ENCODE data around the gene PDLIM5.

Gene PDLIM5

DNA sequence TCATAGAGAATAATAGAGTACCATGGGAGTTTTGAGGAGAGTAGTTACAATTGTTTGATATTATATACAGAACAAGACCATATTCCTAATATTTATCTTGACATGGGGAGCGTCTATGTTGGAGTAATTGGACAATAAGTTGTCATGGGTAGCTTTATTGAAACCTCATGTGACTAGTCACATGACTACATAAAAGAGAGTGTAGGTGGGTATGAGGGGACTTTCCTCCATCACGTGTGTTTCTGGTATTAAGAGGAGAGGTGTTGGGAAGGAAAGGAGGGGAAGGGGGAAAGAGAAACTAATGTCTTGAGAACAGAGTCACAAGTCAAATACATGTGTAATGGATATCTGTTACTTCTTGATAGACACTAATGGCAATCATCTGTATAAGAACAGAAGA lies 33.1 kb downstream of the PDLIM5 start:
- TF ChIP-seq, protein P1, sequence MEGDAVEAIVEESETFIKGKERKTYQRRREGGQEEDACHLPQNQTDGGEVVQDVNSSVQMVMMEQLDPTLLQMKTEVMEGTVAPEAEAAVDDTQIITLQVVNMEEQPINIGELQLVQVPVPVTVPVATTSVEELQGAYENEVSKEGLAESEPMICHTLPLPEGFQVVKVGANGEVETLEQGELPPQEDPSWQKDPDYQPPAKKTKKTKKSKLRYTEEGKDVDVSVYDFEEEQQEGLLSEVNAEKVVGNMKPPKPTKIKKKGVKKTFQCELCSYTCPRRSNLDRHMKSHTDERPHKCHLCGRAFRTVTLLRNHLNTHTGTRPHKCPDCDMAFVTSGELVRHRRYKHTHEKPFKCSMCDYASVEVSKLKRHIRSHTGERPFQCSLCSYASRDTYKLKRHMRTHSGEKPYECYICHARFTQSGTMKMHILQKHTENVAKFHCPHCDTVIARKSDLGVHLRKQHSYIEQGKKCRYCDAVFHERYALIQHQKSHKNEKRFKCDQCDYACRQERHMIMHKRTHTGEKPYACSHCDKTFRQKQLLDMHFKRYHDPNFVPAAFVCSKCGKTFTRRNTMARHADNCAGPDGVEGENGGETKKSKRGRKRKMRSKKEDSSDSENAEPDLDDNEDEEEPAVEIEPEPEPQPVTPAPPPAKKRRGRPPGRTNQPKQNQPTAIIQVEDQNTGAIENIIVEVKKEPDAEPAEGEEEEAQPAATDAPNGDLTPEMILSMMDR (IDR thresholded peaks at IDR 0.05; ENCODE audit: low read depth, low read length) = no peak
- Histone ChIP-seq H3K36me3 (no peaks in the 10 kb centered on the region), H3K9me3 (no peaks in the 10 kb centered on the region), H3K27me3 (no peaks in the 10 kb centered on the region), H3K4me3 (ENCODE audit: low read depth, low read length) (no peak overlapping the region), H3K4me1 (peaks cover 8% of the 10 kb centered on the region)
- no peak for DNase-seq

DNA sequence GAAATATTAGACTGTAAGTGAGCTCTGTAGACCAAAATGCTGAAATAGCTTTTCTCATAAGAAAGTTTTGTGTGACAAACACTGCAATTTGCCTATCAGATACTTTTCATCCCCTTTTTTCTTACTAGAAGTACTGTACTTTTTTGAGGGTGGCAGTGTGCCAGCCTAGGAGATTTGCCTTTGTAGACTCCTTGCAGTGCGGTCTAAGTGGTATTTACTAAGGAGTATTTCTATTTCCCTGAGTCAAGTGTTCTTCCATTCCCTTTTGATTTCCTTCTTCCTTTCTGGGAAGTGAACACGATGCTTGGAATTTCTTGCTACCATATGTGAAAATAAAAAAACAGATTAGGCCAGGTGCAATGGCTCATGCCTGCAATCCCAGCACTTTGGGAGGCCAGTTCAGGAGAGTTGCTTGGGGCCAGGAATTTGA lies 34.6 kb downstream of the PDLIM5 start:
- no peaks in the 10 kb centered on the region for H3K36me3 ChIP-seq
- peaks cover 4% of the 10 kb centered on the region; the same call in 1 of the 2 replicates for H3K4me1 ChIP-seq
- H3K27me3 ChIP-seq = no peaks in the 10 kb centered on the region
- no peaks in the 10 kb centered on the region for H3K9me3 ChIP-seq
- TF ChIP-seq, protein P1 (IDR thresholded peaks at IDR 0.05; ENCODE audit: low read depth, low read length) = no peak
- H3K4me3 ChIP-seq (ENCODE audit: low read depth, low read length) = no peak overlapping the region
- no peak for DNase-seq

DNA sequence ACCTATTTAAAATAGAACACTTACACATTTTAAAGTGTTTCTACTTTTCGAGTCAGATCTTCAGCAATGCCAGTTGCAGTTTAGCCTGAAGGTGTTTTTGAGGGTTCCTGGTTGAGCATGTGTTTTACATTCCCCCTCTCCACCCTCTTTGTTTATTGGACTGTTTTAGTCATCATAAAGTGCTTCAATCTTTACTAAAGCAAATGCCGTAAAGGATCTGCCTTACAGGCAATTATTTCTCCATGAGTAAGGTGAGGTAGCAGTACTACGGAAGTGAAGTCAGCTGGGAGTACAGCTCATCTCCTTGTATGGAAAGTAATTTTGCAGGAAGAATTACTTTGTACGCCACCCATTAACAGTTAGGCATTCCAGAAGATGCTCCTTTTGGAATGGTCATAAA lies 36.9 kb downstream of the PDLIM5 start:
- Histone ChIP-seq H3K36me3 (no peaks in the 10 kb centered on the region), H3K27me3 (no peaks in the 10 kb centered on the region), H3K4me1 (peaks cover 4% of the 10 kb centered on the region; the same call in 1 of the 2 replicates), H3K9me3 (no peaks in the 10 kb centered on the region), H3K4me3 (ENCODE audit: low read depth, low read length) (no peak overlapping the region)
- TF ChIP-seq, protein P1 (IDR thresholded peaks at IDR 0.05; ENCODE audit: low read depth, low read length) = no peak
- DNase-seq = no peak

DNA sequence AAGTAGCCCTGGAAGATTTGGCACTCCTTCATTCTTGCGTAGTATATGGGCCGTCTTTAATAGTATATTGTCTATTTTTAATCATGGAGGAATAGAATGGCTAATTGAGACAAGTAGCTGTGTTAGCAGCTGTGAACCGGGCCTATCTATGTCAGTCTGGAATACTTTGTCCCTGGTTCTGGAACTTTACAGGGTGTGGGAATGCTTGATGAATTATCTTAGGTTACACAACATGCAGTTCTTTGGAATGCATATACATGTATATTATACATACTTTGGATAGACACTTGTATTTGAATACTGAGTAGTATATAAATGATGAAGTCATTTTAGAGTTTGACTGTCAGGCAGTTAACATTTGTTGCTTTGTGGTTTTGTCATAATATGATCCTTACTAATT lies 37.4 kb downstream of the PDLIM5 start:
- Histone ChIP-seq H3K4me1 (peaks cover 4% of the 10 kb centered on the region; the same call in 1 of the 2 replicates), H3K27me3 (no peaks in the 10 kb centered on the region), H3K9me3 (no peaks in the 10 kb centered on the region), H3K36me3 (no peaks in the 10 kb centered on the region), H3K4me3 (ENCODE audit: low read depth, low read length) (no peak overlapping the region)
- TF ChIP-seq, protein P1 (IDR thresholded peaks at IDR 0.05; ENCODE audit: low read depth, low read length) = no peak
- no peak for DNase-seq

DNA sequence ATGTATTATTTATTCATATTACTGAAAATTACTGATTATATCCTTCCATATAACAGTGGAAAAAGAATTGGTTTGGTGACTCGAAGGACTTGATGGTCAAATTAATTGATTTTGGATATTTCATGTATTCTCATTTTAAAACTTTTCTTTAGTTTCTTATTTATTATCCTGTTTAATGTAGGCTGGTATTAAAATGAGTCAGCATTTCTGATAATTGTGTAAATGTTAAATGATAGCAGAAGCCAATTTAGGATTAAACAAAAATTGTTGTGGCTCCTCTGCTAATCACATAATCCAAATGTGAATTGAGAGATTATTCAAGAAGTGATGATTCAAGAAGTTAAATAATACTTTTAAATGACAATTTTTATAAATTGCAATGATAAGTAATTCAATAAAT lies 38.7 kb downstream of the PDLIM5 start:
- H3K36me3 ChIP-seq = 0 out of 2 replicates have a peak, but pooled peaks cover 3% of the 10 kb centered on the region
- no peaks in the 10 kb centered on the region for H3K9me3 ChIP-seq
- peaks cover 4% of the 10 kb centered on the region; the same call in 1 of the 2 replicates for H3K4me1 ChIP-seq
- TF ChIP-seq, protein P1 (IDR thresholded peaks at IDR 0.05; ENCODE audit: low read depth, low read length) = no peak
- no peaks in the 10 kb centered on the region for H3K27me3 ChIP-seq
- no peak overlapping the region for H3K4me3 ChIP-seq (ENCODE audit: low read depth, low read length)
- DNase-seq = no peak

DNA sequence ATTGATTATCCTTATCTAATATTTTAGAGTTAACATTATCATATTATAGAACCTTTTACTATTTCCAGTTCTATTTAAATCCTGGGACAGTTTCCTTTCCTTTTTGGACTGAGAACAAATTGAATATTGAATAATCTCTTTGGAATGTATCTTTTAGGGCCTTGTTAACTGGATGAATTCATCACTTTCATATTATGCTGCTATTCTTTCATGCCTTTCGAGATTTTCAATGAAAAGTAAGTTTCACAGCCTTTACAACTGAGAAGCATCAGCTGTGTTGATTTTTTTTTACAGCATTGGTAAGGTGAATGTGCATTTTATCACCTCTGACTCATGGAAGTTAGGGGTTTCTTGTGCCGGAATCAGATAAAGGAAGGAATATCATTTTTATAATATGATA lies 39.6 kb downstream of the PDLIM5 start:
- no peaks in the 10 kb centered on the region for H3K27me3 ChIP-seq
- no peak for DNase-seq
- no peaks in the 10 kb centered on the region for H3K9me3 ChIP-seq
- 0 out of 2 replicates have a peak, but pooled peaks cover 3% of the 10 kb centered on the region for H3K36me3 ChIP-seq
- TF ChIP-seq, protein P1 (IDR thresholded peaks at IDR 0.05; ENCODE audit: low read depth, low read length) = no peak
- peaks cover 4% of the 10 kb centered on the region; the same call in 1 of the 2 replicates for H3K4me1 ChIP-seq
- H3K4me3 ChIP-seq (ENCODE audit: low read depth, low read length) = no peak overlapping the region

Data from BE2C (cell line).